ENCODE data around the gene NELFCD.
A peak's percentile ranks its signal among the peaks of the same experiment; 100 is the strongest.
"Not testable (repeated sequence)": the region's sequence is repeated elsewhere in the genome, so short reads cannot be mapped to it uniquely, and the experiment has no call there.

The NELFCD gene

GRCh38 chr20:59026904-59027740 is 46.1 kb downstream of the NELFCD start:
- no peak for DNase-seq

- no peak for DNase-seq
Observed at GRCh38 chr20:59027741-59028320, 46.8 kb downstream of the NELFCD start.

GRCh38 chr20:59028812-59029211 is 47.8 kb downstream of the NELFCD start:
- no peak for DNase-seq

- DNase-seq: no peak
Observed at GRCh38 chr20:59030911-59031563, 50.0 kb downstream of the NELFCD start.

GRCh38 chr20:59031564-59032022 is 50.5 kb downstream of the NELFCD start:
- DNase-seq: no peak

- peak; percentile 97 to 99 (median 98) for DNase-seq
Observed at GRCh38 chr20:59032023-59032712, 51.1 kb downstream of the NELFCD start, which contains the start of gene ATP5F1E. ATP5F1E (minus strand) TSS chr20:59032335; CDS start chr20:59032251, 84 bp downstream.

- peak in 1 of 4 experiments; percentile 51 for DNase-seq
Observed at GRCh38 chr20:59032713-59033059, 51.6 kb downstream of the NELFCD start.

GRCh38 chr20:59033093-59033492 is 52.0 kb downstream of the NELFCD start:
- DNase-seq: no peak

- no peak for DNase-seq
Observed at GRCh38 chr20:59033616-59034165, 52.6 kb downstream of the NELFCD start.

GRCh38 chr20:59035381-59035780 is 54.3 kb downstream of the NELFCD start:
- no peak for DNase-seq

- no peak for DNase-seq
Observed at GRCh38 chr20:59037386-59037785, 56.3 kb downstream of the NELFCD start.

- peak in 2 of 4 experiments; percentile 29 to 32 for DNase-seq
Observed at GRCh38 chr20:59039233-59039632, 58.2 kb downstream of the NELFCD start.

GRCh38 chr20:59040667-59041066 is 59.6 kb downstream of the NELFCD start:
- DNase-seq: no peak

- DNase-seq: not testable (repeated sequence)
Observed at GRCh38 chr20:59041487-59041886, 60.4 kb downstream of the NELFCD start.

GRCh38 chr20:59042151-59042795 is 61.2 kb downstream of the NELFCD start, which contains the start of gene PRELID3B:
PRELID3B (minus strand) TSS chr20:59042786; CDS start chr20:59042730, 56 bp downstream.
- no peak for DNase-seq

GRCh38 chr20:59042796-59043631 is 62.0 kb downstream of the NELFCD start:
- DNase-seq: peak; percentile 97 to 99 (median 98)

- peak in 1 of 4 experiments; percentile 34 for DNase-seq
Observed at GRCh38 chr20:59043698-59044097, 62.6 kb downstream of the NELFCD start.

GRCh38 chr20:59044295-59044694 is 63.2 kb downstream of the NELFCD start:
- DNase-seq: no peak
